Vagina (tissue), 2 donors: Measurements from ENCODE around the gene FCHSD2.

Source experiments
- CTCF ChIP-seq, 3 experiments: fragments of 450-650 bp in 2 of 3; fragments of 200-600 bp in 1 of 3; sonication (generic) in 1 of 3; IDR thresholded peaks; one replicate each; pipeline ENCODE4 v1.5.1; 2017 to 2019; ENCODE audit warnings: antibody characterized with exemption in 3 of 3, mild to moderate bottlenecking in 2 of 3, moderate library complexity in 2 of 3
- POLR2A ChIP-seq, 2 donors: fragments of 450-650 bp; IDR thresholded peaks; one replicate each; pipeline ENCODE4 v1.6.1; 2017; ENCODE audit warnings: antibody characterized with exemption in 2 of 2, mild to moderate bottlenecking in 2 of 2, moderate library complexity in 2 of 2
- POLR2AphosphoS5 ChIP-seq, 2 donors: sonication (generic); formaldehyde crosslinking; IDR thresholded peaks; one replicate each; pipeline ENCODE4 v1.9.0; 2017; ENCODE audit warnings: antibody characterized with exemption in 2 of 2, mild to moderate bottlenecking in 2 of 2, low read depth in 1 of 2; ENCODE audit not compliant: insufficient read depth in 1 of 2

GRCh38 chr11:72985645-72986044, 156.5 kb downstream of the FCHSD2 start:
- TF ChIP-seq CTCF (IDR thresholded peaks at IDR 0.05), result no peak
- no peak for TF ChIP-seq POLR2AphosphoS5 (IDR thresholded peaks at IDR 0.05; ENCODE audit: insufficient read depth in 1 of 2, low read depth in 1 of 2)
- no peak for TF ChIP-seq POLR2A (IDR thresholded peaks at IDR 0.05)
